ENCODE data around the gene GRHPR. TPM values are rescaled to one million over a fixed set of nuclear protein-coding genes. Genes with fewer than 3 reads are reported as not detected.
"Not testable (repeated sequence)": the region's sequence is repeated elsewhere in the genome, so short reads cannot be mapped to it uniquely, and the experiment has no call there.

The GRHPR gene
- total RNA-seq, 5 donors from 2014 or later (not counting 1 experiment from before 2014, with no cell fraction given) = 33.3 to 63.8 (median 43.9) TPM

GRCh38 chr9:37395663-37396062 is 26.8 kb upstream of the GRHPR start:
- Histone ChIP-seq H3K4me3 (ENCODE audit: control insufficient read depth in 1 of 2, extremely low read depth in 1 of 2, low read length in 1 of 2) (no peak overlapping the region), H3K36me3 (ENCODE audit: control insufficient read depth in 2 of 2, extremely low read depth in 1 of 2, insufficient read depth in 1 of 2, low read length in 1 of 2) (no peaks in the 10 kb centered on the region), H3K27ac (ENCODE audit: low read length) (no peak overlapping the region), H3K9me3 (no peaks in the 10 kb centered on the region), H3K27me3 (replicated peaks in 1 of 2; ENCODE audit: control insufficient read depth in 2 of 2, extremely low read depth in 1 of 2, insufficient read depth in 2 of 2, low read length in 1 of 2) (peaks cover 0 to 6% of the 10 kb centered on the region in 2 experiments), H3K4me1 (ENCODE audit: control insufficient read depth in 1 of 2, extremely low read depth in 1 of 2, insufficient read depth in 2 of 2, low read length in 2 of 2) (no peaks in the 10 kb centered on the region)
- WGBS (ENCODE audit: insufficient coverage) = 92% methylated on average over 4 of the region's 8 CpGs
- no peak overlapping the region for H3K27ac Mint-ChIP-seq
- DNase-seq (no peak), ATAC-seq (replicated peaks in 1 of 4) (no peak)
- no peaks in the 10 kb centered on the region for H3K9me3 Mint-ChIP-seq
- H3K27me3 Mint-ChIP-seq = no peaks in the 10 kb centered on the region
- no peak overlapping the region for H3K4me3 Mint-ChIP-seq
- ChIA-PET CTCF (interaction anchor here in 1 of 2 donors (0.7 kb wide), 1 partner anchor 497 kb away, joined by 5 read pairs; no protein-coding TSS in a partner anchor), POLR2A (no interaction called here)
- H3K4me1 Mint-ChIP-seq = peaks cover 0 to 3% (median 0%) of the 10 kb centered on the region in 3 donors
- H3K36me3 Mint-ChIP-seq = no peaks in the 10 kb centered on the region

DNA sequence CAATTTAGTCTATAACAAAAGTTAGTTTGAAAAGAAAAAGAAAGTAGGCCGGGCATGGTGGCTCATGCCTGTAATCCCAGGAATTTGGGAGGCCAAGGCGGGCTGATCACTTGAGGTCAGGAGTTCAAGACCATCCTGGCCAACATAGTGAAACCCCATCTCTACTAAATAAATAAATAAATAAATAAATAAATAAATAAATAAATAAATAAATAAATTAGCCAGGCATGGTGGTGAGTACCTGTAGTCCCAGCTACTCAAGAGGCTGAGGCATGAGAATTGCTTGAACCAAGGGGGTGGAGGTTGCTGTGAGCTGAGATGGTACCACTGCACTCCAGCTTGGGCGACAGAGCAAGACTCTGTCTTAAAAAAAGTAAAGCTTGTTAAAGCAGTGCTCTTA is 24.5 kb upstream of the GRHPR start:
- H3K36me3 ChIP-seq (ENCODE audit: control insufficient read depth in 2 of 2, extremely low read depth in 1 of 2, insufficient read depth in 1 of 2, low read length in 1 of 2); H3K9me3 ChIP-seq; H3K4me1 ChIP-seq (ENCODE audit: control insufficient read depth in 1 of 2, extremely low read depth in 1 of 2, insufficient read depth in 2 of 2, low read length in 2 of 2); ATAC-seq (replicated peaks in 1 of 4); H3K27ac ChIP-seq (ENCODE audit: low read length); H3K4me1 Mint-ChIP-seq; DNase-seq; H3K27me3 ChIP-seq (replicated peaks in 1 of 2; ENCODE audit: control insufficient read depth in 2 of 2, extremely low read depth in 1 of 2, insufficient read depth in 2 of 2, low read length in 1 of 2); CTCF ChIA-PET; H3K36me3 Mint-ChIP-seq; POLR2A ChIA-PET; H3K9me3 Mint-ChIP-seq; H3K4me3 Mint-ChIP-seq; H3K4me3 ChIP-seq (ENCODE audit: control insufficient read depth in 1 of 2, extremely low read depth in 1 of 2, low read length in 1 of 2); H3K27me3 Mint-ChIP-seq; H3K27ac Mint-ChIP-seq: not testable (repeated sequence)
- WGBS (ENCODE audit: insufficient coverage) = 100% methylated on average over 1 of the region's 3 CpGs

DNA sequence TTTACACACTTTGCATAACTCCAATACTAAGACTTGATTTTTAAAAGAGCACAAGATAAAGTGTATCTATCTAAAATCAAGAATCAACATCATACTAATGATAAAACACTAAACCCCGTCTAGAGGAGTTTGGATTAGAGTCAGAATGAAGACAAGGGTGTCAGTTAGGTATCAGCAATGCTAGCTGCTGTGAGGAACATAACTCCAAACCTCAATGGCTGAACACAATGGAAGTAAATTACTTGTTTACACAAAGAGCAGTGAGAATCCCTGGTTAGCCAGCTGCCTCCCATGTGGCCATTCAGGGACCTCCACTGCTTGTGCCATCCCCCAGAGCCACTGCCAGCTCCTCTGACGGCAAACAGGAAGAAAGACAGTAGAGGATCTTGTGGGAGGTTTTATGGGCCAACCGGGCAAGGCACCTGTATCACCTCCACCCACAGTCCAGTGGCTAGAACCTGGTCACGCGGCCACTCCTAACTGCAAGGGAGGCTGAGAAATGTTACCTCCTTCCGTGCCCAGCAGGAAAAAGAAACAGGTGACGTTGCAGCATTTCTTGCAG is 24.0 kb upstream of the GRHPR start:
- CTCF ChIA-PET = no interaction called here
- ATAC-seq (replicated peaks in 1 of 4) (no peak), DNase-seq (no peak)
- no peak overlapping the region for H3K4me3 Mint-ChIP-seq
- H3K27me3 ChIP-seq (replicated peaks in 1 of 2; ENCODE audit: control insufficient read depth in 2 of 2, extremely low read depth in 1 of 2, insufficient read depth in 2 of 2, low read length in 1 of 2) = peaks cover 0 to 6% of the 10 kb centered on the region in 2 experiments
- no peak overlapping the region for H3K4me3 ChIP-seq (ENCODE audit: control insufficient read depth in 1 of 2, extremely low read depth in 1 of 2, low read length in 1 of 2)
- POLR2A ChIA-PET = no interaction called here
- no peaks in the 10 kb centered on the region for H3K4me1 ChIP-seq (ENCODE audit: control insufficient read depth in 1 of 2, extremely low read depth in 1 of 2, insufficient read depth in 2 of 2, low read length in 2 of 2)
- peaks cover 0 to 3% (median 0%) of the 10 kb centered on the region in 3 donors for H3K4me1 Mint-ChIP-seq
- no peaks in the 10 kb centered on the region for H3K36me3 ChIP-seq (ENCODE audit: control insufficient read depth in 2 of 2, extremely low read depth in 1 of 2, insufficient read depth in 1 of 2, low read length in 1 of 2)
- H3K9me3 Mint-ChIP-seq = no peaks in the 10 kb centered on the region
- H3K27ac ChIP-seq (ENCODE audit: low read length) = no peak overlapping the region
- no peak overlapping the region for H3K27ac Mint-ChIP-seq
- 60% methylated on average over 4 of the region's 7 CpGs for WGBS (ENCODE audit: insufficient coverage)
- H3K9me3 ChIP-seq = no peaks in the 10 kb centered on the region
- H3K36me3 Mint-ChIP-seq = no peaks in the 10 kb centered on the region
- H3K27me3 Mint-ChIP-seq = no peaks in the 10 kb centered on the region

DNA sequence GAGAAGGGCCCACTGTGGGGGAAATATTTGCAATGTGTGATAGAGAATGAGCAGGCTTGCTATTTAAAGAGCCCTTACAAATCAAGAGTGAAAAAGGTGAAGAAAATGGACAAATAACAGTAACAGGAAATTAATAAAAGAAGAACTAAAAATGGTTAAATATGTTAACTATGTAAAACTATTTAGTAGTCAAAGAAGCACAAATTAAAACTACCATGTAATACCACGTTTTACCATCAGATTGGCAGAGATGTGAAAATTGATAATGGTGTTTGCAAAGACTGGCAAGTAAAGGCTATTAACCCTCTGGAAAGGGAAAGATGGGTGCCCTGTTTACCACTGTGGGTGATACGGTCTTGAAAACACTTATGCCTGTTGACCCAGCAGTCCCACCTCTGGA is 23.2 kb upstream of the GRHPR start:
- Histone ChIP-seq H3K27ac (ENCODE audit: low read length) (no peak overlapping the region), H3K4me1 (ENCODE audit: control insufficient read depth in 1 of 2, extremely low read depth in 1 of 2, insufficient read depth in 2 of 2, low read length in 2 of 2) (no peaks in the 10 kb centered on the region), H3K27me3 (replicated peaks in 1 of 2; ENCODE audit: control insufficient read depth in 2 of 2, extremely low read depth in 1 of 2, insufficient read depth in 2 of 2, low read length in 1 of 2) (peaks cover 0 to 6% of the 10 kb centered on the region in 2 experiments), H3K9me3 (no peaks in the 10 kb centered on the region), H3K36me3 (ENCODE audit: control insufficient read depth in 2 of 2, extremely low read depth in 1 of 2, insufficient read depth in 1 of 2, low read length in 1 of 2) (no peaks in the 10 kb centered on the region), H3K4me3 (ENCODE audit: control insufficient read depth in 1 of 2, extremely low read depth in 1 of 2, low read length in 1 of 2) (no peak overlapping the region)
- Mint-ChIP-seq H3K4me3 (no peak overlapping the region), H3K4me1 (peaks cover 0 to 3% (median 0%) of the 10 kb centered on the region in 3 donors), H3K9me3 (no peaks in the 10 kb centered on the region), H3K27me3 (no peaks in the 10 kb centered on the region), H3K36me3 (no peaks in the 10 kb centered on the region), H3K27ac (no peak overlapping the region)
- POLR2A ChIA-PET = interaction anchor here in 1 of 2 donors (0.7 kb wide), 1 partner anchor 544 kb away, joined by 5 read pairs; no protein-coding TSS in a partner anchor
- ATAC-seq (replicated peaks in 1 of 4) = no peak
- DNase-seq = no peak
- CTCF ChIA-PET = no interaction called here
- WGBS (ENCODE audit: insufficient coverage) = no CpG with 5 or more reads among the region's 2 CpGs

- Histone ChIP-seq H3K27me3 (replicated peaks in 1 of 2; ENCODE audit: control insufficient read depth in 2 of 2, extremely low read depth in 1 of 2, insufficient read depth in 2 of 2, low read length in 1 of 2) (no peaks in the 10 kb centered on the region), H3K9me3 (no peaks in the 10 kb centered on the region), H3K36me3 (ENCODE audit: control insufficient read depth in 2 of 2, extremely low read depth in 1 of 2, insufficient read depth in 1 of 2, low read length in 1 of 2) (no peaks in the 10 kb centered on the region), H3K4me3 (ENCODE audit: control insufficient read depth in 1 of 2, extremely low read depth in 1 of 2, low read length in 1 of 2) (no peak overlapping the region), H3K4me1 (ENCODE audit: control insufficient read depth in 1 of 2, extremely low read depth in 1 of 2, insufficient read depth in 2 of 2, low read length in 2 of 2) (peaks cover 0 to 10% of the 10 kb centered on the region in 2 experiments), H3K27ac (ENCODE audit: low read length) (no peak overlapping the region)
- no peak overlapping the region for H3K4me3 Mint-ChIP-seq
- POLR2A ChIA-PET = no interaction called here
- no peaks in the 10 kb centered on the region for H3K36me3 Mint-ChIP-seq
- no peaks in the 10 kb centered on the region for H3K9me3 Mint-ChIP-seq
- H3K27ac Mint-ChIP-seq = no peak overlapping the region
- no peak for ATAC-seq (replicated peaks in 1 of 4)
- no peak for DNase-seq
- 83% methylated on average over 8 of the region's 9 CpGs for WGBS (ENCODE audit: insufficient coverage)
- CTCF ChIA-PET = no interaction called here
- peaks cover 4 to 15% (median 11%) of the 10 kb centered on the region in 3 donors for H3K4me1 Mint-ChIP-seq
- H3K27me3 Mint-ChIP-seq = no peaks in the 10 kb centered on the region
Observed at GRCh38 chr9:37404590-37404989, 17.9 kb upstream of the GRHPR start.

DNA sequence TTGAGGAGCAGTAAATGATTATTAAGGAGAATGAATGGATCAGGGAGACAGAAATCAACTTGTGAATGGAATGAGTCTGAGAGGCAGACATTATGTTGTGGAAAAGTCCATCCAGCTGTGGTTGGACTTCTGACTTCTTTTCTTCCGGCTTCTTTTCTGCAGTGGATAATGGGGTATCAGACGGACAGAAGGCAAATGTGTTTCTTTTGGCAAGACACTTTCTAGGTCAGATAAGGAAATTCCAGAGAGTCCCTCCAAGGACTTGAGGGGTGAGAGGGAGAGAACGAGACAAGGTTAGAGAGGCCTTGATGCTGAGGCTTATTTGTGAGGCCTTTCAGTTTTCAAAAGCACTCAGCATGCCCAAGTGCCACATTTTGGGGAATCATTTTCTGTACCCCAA is 17.1 kb upstream of the GRHPR start:
- H3K9me3 ChIP-seq = no peaks in the 10 kb centered on the region
- DNase-seq = no peak
- no peak overlapping the region for H3K4me3 ChIP-seq (ENCODE audit: control insufficient read depth in 1 of 2, extremely low read depth in 1 of 2, low read length in 1 of 2)

More for the DNA sequence above, 17.1 kb upstream of the GRHPR start:
- no peaks in the 10 kb centered on the region for H3K36me3 Mint-ChIP-seq
- no peaks in the 10 kb centered on the region for H3K9me3 Mint-ChIP-seq
- H3K27me3 Mint-ChIP-seq = no peaks in the 10 kb centered on the region
- ChIA-PET POLR2A (no interaction called here), CTCF (no interaction called here)
- no peaks in the 10 kb centered on the region for H3K36me3 ChIP-seq (ENCODE audit: control insufficient read depth in 2 of 2, extremely low read depth in 1 of 2, insufficient read depth in 1 of 2, low read length in 1 of 2)
- H3K27ac ChIP-seq (ENCODE audit: low read length) = no peak overlapping the region
- ATAC-seq (replicated peaks in 1 of 4) = no peak
- peaks cover 4 to 23% (median 11%) of the 10 kb centered on the region in 3 donors for H3K4me1 Mint-ChIP-seq
- WGBS (ENCODE audit: insufficient coverage) = 91% methylated on average over 2 of the region's 3 CpGs
- peaks cover 0 to 15% of the 10 kb centered on the region in 2 experiments for H3K4me1 ChIP-seq (ENCODE audit: control insufficient read depth in 1 of 2, extremely low read depth in 1 of 2, insufficient read depth in 2 of 2, low read length in 2 of 2)
- no peaks in the 10 kb centered on the region for H3K27me3 ChIP-seq (replicated peaks in 1 of 2; ENCODE audit: control insufficient read depth in 2 of 2, extremely low read depth in 1 of 2, insufficient read depth in 2 of 2, low read length in 1 of 2)
- H3K27ac Mint-ChIP-seq = no peak overlapping the region
- no peak overlapping the region for H3K4me3 Mint-ChIP-seq

Data from T-cell (primary cell).